Measurements from ENCODE around the gene ADAMTS2.

DNA sequence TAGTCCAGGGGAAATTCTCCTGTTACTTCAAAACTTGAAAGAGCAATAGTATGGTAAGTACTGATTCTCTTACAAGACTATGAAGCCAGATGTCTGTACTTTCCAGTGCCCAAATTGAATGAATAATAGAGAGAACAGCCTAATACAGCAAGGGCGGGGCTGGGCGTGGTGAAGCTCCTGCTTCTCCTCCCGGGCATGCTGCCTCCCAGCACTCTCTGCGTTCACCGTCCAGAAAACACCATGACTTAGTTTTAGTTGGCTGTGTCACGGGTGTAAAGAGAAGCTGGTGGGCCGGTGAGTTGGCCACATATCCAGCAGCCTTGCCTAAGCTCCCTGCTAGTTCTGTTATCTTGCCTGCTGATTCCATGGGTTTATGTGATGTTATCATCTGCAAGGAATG lies 40.7 kb upstream of the ADAMTS2 start:
- TF ChIP-seq CTCF (IDR thresholded peaks at IDR 0.05) (no peak), POLR2A (IDR thresholded peaks at IDR 0.05) (no peak)
